EH (cell line): ENCODE results near the gene DUSP5.

ENCODE experiments used
- DNase-seq: peaks from one replicate; pipeline ENCODE4 v3.0.0-alpha.2; 2015; ENCODE audit warnings: low read depth

The DUSP5 gene

GRCh38 chr10:110499796-110500514, 2.2 kb downstream of the DUSP5 start:
- DNase-seq, result no peak

GRCh38 chr10:110500515-110500905, 2.8 kb downstream of the DUSP5 start:
- DNase-seq, result peak; percentile 89

- DNase-seq, result peak; percentile 97
Observed at GRCh38 chr10:110501142-110501937, 3.6 kb downstream of the DUSP5 start.

GRCh38 chr10:110502072-110502845, 4.6 kb downstream of the DUSP5 start:
- no peak for DNase-seq

GRCh38 chr10:110502851-110503301, 5.2 kb downstream of the DUSP5 start:
- peak; percentile 86 for DNase-seq

GRCh38 chr10:110503528-110504110, 5.9 kb downstream of the DUSP5 start:
- DNase-seq, result no peak

GRCh38 chr10:110504111-110504735, 6.5 kb downstream of the DUSP5 start:
- DNase-seq, result peak; percentile 78

GRCh38 chr10:110505130-110505770, 7.5 kb downstream of the DUSP5 start:
- DNase-seq, result peak; percentile 12

GRCh38 chr10:110506448-110506847, 8.7 kb downstream of the DUSP5 start:
- DNase-seq, result peak; percentile 1

GRCh38 chr10:110507346-110507745, 9.6 kb downstream of the DUSP5 start:
- no peak for DNase-seq

GRCh38 chr10:110508159-110508788, 10.6 kb downstream of the DUSP5 start:
- no peak for DNase-seq

GRCh38 chr10:110508806-110509544, 11.3 kb downstream of the DUSP5 start:
- no peak for DNase-seq

GRCh38 chr10:110509560-110509959, 11.9 kb downstream of the DUSP5 start:
- no peak for DNase-seq

- DNase-seq, result no peak
Observed at GRCh38 chr10:110510086-110510485, 12.4 kb downstream of the DUSP5 start.

- DNase-seq, result no peak
Observed at GRCh38 chr10:110510730-110511129, 13.0 kb downstream of the DUSP5 start.

- DNase-seq, result peak; percentile 40
Observed at GRCh38 chr10:110511734-110512449, 14.2 kb downstream of the DUSP5 start.

- peak; percentile 92 for DNase-seq
Observed at GRCh38 chr10:110512461-110513187, 14.9 kb downstream of the DUSP5 start.

GRCh38 chr10:110513949-110514348, 16.2 kb downstream of the DUSP5 start:
- no peak for DNase-seq

- no peak for DNase-seq
Observed at GRCh38 chr10:110514848-110515247, 17.1 kb downstream of the DUSP5 start.
